ENCODE results near the gene ABCC4. TPM values are rescaled to one million over a fixed set of nuclear protein-coding genes. Genes with fewer than 3 reads are reported as not detected.

Gene ABCC4
- total RNA-seq, 1 donor from 2014 or later = 21.8 TPM

- no peaks in the 10 kb centered on the region for H3K4me1 Mint-ChIP-seq
- H3K4me3 Mint-ChIP-seq = no peak overlapping the region
- H3K36me3 Mint-ChIP-seq (ENCODE audit: low read depth) = peaks cover 23% of the 10 kb centered on the region
- TF ChIP-seq, protein P1, sequence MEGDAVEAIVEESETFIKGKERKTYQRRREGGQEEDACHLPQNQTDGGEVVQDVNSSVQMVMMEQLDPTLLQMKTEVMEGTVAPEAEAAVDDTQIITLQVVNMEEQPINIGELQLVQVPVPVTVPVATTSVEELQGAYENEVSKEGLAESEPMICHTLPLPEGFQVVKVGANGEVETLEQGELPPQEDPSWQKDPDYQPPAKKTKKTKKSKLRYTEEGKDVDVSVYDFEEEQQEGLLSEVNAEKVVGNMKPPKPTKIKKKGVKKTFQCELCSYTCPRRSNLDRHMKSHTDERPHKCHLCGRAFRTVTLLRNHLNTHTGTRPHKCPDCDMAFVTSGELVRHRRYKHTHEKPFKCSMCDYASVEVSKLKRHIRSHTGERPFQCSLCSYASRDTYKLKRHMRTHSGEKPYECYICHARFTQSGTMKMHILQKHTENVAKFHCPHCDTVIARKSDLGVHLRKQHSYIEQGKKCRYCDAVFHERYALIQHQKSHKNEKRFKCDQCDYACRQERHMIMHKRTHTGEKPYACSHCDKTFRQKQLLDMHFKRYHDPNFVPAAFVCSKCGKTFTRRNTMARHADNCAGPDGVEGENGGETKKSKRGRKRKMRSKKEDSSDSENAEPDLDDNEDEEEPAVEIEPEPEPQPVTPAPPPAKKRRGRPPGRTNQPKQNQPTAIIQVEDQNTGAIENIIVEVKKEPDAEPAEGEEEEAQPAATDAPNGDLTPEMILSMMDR (conservative IDR thresholded peaks at IDR 0.05) = no peak
- no peaks in the 10 kb centered on the region for H3K27me3 Mint-ChIP-seq (ENCODE audit: low read depth)
- no peak overlapping the region for H3K27ac Mint-ChIP-seq (ENCODE audit: unreplicated experiment)
- peaks cover 8% of the 10 kb centered on the region for H3K9me3 Mint-ChIP-seq
- no peak for DNase-seq (ENCODE audit: low read depth, low spot score)
Observed at GRCh38 chr13:95044452-95045205, 256.6 kb downstream of the ABCC4 start.

GRCh38 chr13:95039415-95039814 lies 261.8 kb downstream of the ABCC4 start:
- TF ChIP-seq, protein P1 (conservative IDR thresholded peaks at IDR 0.05) = no peak
- Mint-ChIP-seq H3K4me3 (no peak overlapping the region), H3K27me3 (ENCODE audit: low read depth) (no peaks in the 10 kb centered on the region), H3K27ac (ENCODE audit: unreplicated experiment) (no peak overlapping the region), H3K4me1 (no peaks in the 10 kb centered on the region), H3K36me3 (ENCODE audit: low read depth) (peaks cover 13% of the 10 kb centered on the region), H3K9me3 (peaks cover 3% of the 10 kb centered on the region)
- DNase-seq (ENCODE audit: low read depth, low spot score) = no peak

- TF ChIP-seq, protein P1 (conservative IDR thresholded peaks at IDR 0.05) = no peak
- H3K4me3 Mint-ChIP-seq = no peak overlapping the region
- H3K36me3 Mint-ChIP-seq (ENCODE audit: low read depth) = peaks cover 14% of the 10 kb centered on the region
- no peak for DNase-seq (ENCODE audit: low read depth, low spot score)
- H3K27me3 Mint-ChIP-seq (ENCODE audit: low read depth) = no peaks in the 10 kb centered on the region
- H3K27ac Mint-ChIP-seq (ENCODE audit: unreplicated experiment) = no peak overlapping the region
- H3K4me1 Mint-ChIP-seq = no peaks in the 10 kb centered on the region
- peaks cover 3% of the 10 kb centered on the region for H3K9me3 Mint-ChIP-seq
Observed at GRCh38 chr13:95038949-95039348, 262.3 kb downstream of the ABCC4 start.

- Mint-ChIP-seq H3K27ac (ENCODE audit: unreplicated experiment) (no peak overlapping the region), H3K4me1 (no peaks in the 10 kb centered on the region), H3K4me3 (no peak overlapping the region), H3K27me3 (ENCODE audit: low read depth) (no peaks in the 10 kb centered on the region), H3K36me3 (ENCODE audit: low read depth) (peaks cover 3% of the 10 kb centered on the region), H3K9me3 (no peaks in the 10 kb centered on the region)
- no peak for DNase-seq (ENCODE audit: low read depth, low spot score)
- TF ChIP-seq, protein P1 (conservative IDR thresholded peaks at IDR 0.05) = no peak
Observed at GRCh38 chr13:95035311-95036109, 265.7 kb downstream of the ABCC4 start.

GRCh38 chr13:95033890-95034289 lies 267.4 kb downstream of the ABCC4 start:
- Mint-ChIP-seq H3K27me3 (ENCODE audit: low read depth) (no peaks in the 10 kb centered on the region), H3K4me3 (no peak overlapping the region), H3K9me3 (no peaks in the 10 kb centered on the region), H3K36me3 (ENCODE audit: low read depth) (peaks cover 3% of the 10 kb centered on the region), H3K4me1 (no peaks in the 10 kb centered on the region), H3K27ac (ENCODE audit: unreplicated experiment) (no peak overlapping the region)
- TF ChIP-seq, protein P1 (conservative IDR thresholded peaks at IDR 0.05) = no peak
- DNase-seq (ENCODE audit: low read depth, low spot score) = no peak
